NCI-H1930 (cell line): ENCODE data around the gene TAF12.
"Not testable (repeated sequence)": the region's sequence is repeated elsewhere in the genome, so short reads cannot be mapped to it uniquely, and the experiment has no call there.

Source experiments
- DNase-seq, 2 experiments: peaks; one replicate each; lab custom pipeline; 2025; lab: John Stamatoyannopoulos, UW

TAF12 gene, protein sequence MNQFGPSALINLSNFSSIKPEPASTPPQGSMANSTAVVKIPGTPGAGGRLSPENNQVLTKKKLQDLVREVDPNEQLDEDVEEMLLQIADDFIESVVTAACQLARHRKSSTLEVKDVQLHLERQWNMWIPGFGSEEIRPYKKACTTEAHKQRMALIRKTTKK

GRCh38 chr1:28642847-28643635 lies at the start of gene TAF12:
TAF12 (minus strand) TSS chr1:28643067; CDS start chr1:28622081, 20,986 bp downstream.
- DNase-seq = peak; percentile 79 to 94

DNA sequence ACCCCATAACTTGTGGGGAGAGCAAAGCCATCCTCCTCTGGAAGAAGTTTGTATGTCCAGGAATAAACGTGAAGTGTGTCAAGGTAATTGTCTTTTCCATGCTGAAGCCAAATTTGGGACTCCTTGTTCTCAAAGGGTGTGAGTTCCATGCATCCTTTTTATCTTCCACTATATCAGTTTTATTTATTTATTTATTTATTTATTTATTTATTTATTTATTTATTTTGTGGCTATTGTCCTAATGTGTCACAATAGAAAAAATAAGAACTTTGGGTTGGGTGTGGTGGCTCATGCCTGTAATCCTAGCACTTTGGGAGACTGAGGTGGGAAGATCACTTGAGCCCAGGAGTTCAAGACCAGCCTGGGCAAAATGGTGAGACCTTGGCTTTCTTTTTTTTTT lies 48.8 kb upstream of the TAF12 start:
- DNase-seq = not testable (repeated sequence)

DNA sequence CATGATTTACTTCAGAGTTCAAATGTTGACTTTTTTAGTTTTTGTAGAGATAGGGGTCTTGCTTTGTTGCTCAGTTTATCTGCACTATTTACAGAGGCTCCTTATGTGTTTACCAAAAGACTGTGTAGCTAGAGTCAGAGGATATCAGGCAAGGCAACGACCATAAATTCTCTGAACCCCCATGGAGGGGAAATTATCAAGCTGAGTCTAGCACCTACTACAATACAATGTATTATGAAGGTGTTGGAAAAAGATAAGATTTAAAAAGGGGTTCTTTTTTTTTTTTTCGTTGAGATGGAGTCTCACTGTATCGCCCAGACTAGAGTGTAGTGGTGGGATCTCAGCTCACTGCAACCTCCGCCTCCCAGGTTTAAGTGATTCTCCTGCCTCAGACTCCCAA lies 42.1 kb upstream of the TAF12 start:
- DNase-seq = no peak

DNA sequence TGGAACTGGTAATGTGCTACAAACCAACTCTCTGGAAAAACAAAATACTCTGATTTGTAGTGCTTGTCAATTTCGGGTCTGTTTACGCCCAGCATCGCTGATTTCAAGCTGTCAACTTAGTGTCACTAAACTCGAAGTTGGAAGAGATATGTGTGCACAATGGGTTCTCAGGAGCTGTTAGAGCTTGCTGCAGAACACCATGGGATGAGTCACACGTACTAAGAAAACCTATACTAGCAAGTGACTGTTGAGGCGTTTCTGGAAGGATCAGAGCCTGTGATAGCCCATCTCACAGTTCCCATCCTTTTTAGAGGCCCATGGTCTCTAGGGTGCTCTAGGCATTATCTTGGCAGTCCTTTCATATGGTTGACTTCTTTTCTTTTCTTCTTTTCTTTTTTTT lies 40.0 kb upstream of the TAF12 start:
- no peak for DNase-seq

DNA sequence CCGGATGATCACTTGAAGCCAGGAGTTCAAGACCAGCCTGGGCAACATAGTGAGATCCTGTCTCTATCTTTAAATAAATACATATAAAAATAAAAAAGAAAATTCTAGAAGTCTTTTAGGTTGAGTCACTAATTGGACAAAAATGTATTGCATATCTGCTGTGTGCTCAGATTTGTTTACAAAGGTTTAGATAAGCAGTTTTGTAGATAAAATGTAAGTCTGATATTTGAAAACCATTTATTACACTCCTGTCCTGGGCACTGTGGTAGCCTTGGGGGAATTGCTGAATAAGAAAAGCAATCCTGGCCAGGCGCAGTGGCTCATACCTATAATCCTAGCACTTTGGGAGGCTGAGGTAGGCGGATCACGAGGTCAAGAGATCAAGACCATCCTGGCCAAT lies 37.3 kb upstream of the TAF12 start:
- no peak for DNase-seq

GRCh38 chr1:28675924-28676257 lies 33.0 kb upstream of the TAF12 start:
- DNase-seq = no peak

- not testable (repeated sequence) for DNase-seq
Measured at GRCh38 chr1:28672971-28673370, 30.1 kb upstream of the TAF12 start.

DNA sequence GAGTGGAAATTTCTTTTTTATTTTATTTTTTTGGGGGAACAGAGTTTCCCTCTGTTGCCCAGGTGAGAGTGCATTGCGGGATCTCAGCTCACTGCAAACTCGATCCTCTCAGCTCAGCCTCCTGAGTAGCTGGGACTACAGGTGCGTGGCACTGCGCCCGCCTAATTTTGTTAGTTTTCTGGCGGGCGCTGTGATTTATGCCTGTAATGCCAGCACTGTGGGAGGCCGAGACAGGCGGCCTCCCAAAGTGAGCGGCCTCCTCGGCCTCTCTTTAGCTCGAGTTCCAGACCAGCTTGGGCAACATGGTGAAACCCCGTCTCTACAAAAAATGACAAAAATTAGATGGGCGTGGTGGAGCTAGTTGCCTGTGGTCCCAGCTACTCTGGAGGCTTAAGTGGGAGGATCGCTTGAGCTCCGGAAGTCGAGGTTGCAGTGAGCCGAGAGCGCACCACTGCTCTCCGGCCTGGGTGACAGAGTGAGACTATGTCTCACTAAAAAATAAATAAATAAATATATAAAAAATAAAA lies 28.4 kb upstream of the TAF12 start:
- DNase-seq = no peak

GRCh38 chr1:28668956-28669723 lies 26.3 kb upstream of the TAF12 start:
- peak in 1 of 2 experiments; percentile 82 for DNase-seq

DNA sequence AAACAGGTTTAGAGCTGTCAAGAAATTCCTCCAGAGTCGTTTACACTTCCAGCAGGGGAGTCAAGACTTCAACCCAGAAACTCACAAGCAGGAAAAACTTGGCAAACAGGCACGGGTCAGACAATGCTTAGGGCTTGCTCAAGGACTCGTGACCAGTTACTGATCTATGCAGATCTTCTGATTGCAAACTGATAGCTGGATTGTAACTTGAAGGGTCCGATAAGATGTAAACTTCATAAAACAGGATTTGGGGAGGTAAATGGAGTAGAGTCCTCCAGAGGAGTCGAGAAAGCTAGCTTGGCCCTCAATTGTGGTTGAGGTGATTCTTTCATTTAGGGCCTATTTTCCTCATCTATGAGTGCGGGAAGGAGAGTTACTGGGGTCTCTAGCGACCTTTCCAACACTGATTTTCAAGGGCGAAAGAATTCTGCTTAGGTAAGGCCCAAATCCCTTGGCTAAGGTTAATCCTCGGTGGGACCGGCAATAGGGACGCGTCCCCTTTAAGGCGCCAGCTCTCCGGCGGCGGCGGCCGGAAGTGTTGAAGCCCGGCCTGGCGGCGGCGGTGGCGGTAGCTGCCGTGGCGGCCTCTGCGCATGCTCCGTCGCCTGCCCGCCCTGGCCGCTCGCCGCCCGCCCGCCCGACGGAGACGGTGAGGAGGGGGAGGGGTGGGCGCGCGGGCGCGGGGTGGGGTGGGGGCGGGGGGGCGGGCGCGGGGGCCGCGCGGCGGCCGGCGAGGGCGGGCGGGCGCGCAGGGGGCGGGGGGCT lies 25.5 kb upstream of the TAF12 start, which contains the start of gene GMEB1:
Gene GMEB1, plus strand, starts transcription at position 594 of the 765 bp plus-strand sequence. CDS start 14,829 bp downstream, outside the sequence.
- DNase-seq = peak; percentile 86 to 87

GRCh38 chr1:28666806-28667205 lies 23.9 kb upstream of the TAF12 start:
- no peak for DNase-seq

DNA sequence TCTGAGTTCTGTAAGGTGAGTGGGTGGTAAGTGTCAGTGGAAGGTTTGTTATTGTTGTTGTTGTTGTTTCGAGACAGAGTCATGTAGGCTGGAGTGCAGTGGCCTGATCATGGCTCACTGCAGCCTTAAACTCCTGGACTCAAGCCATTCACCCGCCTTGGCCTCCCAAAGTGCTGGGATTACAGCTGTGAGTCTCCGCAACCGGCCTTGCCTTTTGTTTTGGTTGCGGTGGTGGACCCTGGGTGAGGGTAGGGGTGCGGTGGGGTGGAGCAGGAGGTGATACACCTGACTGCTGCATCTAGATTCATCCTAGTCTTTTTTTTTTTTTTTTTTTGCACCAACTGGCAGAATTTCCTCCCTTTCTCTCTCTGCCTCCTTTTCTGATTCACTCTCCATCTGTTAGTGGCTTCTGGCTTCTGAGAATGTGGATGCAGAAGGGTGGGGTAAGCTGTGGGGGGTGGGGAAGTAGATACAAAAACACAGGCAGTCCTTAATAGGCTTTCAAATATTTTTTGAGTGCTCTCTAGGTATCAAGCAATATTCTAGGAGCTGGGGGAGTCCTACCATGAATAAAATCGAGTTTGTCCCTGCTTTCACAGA lies 21.1 kb upstream of the TAF12 start:
- DNase-seq = no peak

DNA sequence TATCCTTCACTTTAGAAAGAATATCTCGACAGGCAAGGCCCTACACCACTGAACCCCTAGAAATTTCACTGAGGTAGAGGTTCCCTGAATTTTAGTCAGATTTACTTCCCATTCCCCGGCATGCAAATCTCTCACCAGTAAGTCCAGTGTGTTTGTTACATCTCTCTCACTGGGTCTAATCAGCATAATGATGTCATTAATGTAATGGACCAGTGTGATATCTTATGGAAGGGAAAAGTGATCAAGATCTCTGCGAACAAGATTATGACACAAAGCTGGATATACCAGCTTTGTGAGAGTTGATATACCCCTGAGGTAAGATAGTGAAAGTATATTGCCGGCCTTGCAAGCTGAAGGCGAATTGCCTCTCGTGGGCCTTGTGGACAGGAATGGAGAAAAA lies 13.5 kb upstream of the TAF12 start:
- no peak for DNase-seq

DNA sequence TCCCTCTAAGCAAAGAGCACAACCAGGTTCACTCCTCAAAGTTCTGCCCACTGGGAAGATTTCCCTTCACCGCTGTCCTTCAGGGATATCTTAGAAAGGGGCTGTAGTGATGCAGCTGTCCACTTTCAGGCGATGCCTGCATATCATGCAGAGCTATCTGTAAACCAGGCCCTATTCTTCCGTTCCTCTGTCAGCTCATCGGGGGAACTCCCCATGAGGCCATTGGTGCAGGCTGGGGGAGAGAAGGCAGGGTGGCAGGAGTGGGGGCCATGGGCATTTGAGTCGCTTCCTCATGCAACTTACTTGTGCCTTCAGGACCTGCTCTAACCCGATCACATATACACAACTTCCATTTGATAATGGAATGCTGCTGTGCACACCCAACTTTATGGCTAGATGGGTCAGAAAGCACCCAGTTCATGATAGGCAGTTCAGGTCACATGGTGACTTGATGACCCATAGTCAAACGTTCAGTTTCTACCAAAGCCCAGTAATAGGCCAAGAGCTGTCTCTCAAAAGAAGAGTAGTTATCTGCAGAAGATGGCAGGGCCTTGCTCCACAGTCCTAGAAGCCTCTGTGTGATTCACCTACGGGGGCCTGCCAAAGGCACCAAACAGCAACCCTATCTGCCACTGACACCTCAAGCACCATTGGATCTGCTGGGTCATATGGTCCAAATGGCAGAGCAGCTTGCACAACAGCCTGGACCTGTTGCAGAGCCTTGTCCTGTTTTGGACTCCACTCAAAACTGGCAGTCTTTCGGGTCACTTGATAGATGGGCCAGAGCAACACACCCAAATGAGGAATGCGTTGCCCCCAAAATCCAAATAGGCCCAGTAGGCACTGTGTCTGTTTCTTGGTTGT lies 12.8 kb upstream of the TAF12 start:
- not testable (repeated sequence) for DNase-seq

GRCh38 chr1:28653870-28654269 lies 11.0 kb upstream of the TAF12 start:
- not testable (repeated sequence) for DNase-seq

DNA sequence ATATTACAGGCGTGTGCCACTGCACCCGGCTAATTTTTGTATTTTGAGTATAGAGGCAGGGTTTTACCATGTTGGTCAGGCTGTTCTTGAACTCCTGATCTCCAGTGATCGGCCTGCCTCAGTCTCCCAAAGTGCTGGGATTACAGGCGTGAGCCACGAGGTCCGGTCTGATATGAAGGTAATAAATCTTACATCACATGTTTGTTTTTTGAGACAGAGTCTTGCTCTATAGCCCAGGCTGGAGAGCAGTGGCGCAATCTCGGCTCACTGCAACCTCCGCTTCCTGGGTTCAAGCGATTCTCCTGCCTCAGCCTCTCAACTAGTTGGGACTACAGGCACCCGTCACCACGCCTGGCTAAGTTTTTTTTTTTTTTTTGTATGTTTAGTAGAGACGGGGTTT lies 10.2 kb upstream of the TAF12 start:
- DNase-seq = not testable (repeated sequence)

DNA sequence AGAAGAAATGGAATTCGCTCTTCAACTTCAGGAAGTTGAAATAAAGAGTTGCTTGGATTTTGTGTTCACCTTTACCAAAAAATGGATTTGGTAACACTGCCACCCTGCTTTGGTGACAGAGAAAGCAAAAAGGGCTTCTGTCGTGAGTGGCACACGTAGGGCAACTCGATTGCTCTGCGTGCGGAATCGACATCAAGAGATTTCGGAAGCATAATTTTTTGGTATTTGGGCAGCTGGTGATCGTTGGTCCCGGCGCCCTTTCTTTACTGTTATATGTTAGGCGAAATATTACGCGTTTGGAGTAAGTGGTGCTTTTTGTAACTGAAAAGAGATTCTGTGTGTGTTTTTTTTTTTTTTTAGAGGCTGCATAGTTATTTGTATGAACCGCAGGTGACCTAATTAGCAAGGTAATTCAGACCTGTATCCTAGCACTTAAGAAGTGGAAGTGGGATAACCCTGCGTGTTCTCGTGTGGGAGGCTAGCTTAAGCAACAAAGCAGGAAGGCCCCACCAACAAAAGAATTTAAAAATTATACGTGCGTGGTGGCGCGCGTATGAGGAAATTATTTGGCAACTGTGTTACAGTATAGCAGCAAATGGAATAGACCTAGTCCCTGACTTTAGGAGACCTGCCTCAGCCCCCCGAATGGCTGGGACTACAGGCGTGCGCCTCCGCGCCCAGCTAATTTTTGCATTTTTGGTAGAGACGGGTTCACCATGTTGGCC lies 5.8 kb upstream of the TAF12 start, which contains the start of gene RNU11:
Gene RNU11, plus strand, starts transcription at position 127 of the 725 bp plus-strand sequence.
- DNase-seq = peak; percentile 93 to 96

DNA sequence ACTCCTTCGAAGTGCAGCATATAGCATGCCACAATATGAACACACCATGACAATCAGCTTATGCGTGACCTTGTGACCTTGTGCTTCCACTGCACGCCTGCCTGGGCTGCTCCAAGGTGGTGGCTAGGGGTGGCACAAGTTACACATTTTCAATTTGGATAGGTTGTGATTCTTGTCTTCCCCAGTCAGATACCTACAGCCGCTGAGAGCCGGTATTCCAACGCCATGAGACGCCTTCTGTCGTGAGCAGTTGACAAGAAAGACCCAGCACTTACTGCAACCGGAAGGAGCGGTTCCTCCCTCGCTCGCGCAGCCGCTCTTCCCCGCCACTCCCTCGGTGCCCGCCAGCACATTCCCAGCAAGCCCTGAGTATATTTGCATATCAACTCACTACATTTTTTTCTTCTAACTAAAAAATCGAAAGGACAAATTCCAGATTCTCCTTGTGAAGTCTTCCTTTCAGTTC lies 5.2 kb upstream of the TAF12 start:
- peak; percentile 81 to 93 for DNase-seq

DNA sequence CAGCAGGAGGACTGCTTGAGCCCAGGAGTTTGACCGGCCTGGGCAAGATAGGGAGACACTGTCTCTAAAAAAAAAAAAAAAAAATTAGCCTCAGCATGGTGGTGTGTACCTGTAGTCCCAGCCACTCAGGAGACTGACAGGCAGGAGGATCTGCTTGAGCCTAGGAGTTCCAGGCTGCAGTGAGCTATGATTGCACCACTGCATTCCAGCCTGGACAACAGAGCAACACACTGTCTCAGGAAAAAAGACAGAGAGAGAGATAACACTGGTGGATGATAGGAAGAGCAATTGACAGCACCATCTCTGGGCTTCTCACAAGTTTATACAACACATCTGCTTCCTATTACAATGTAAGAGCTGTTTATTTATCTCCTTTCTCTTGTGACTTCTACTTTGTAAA lies 3.2 kb upstream of the TAF12 start:
- no peak for DNase-seq
